DND-41 (cell line): ENCODE data around the gene TMC3.

Experiments used
- ATAC-seq: fragments of 200-7000 bp; cut with Tn5 transposase; 3 replicates; pipeline ENCODE4 v1.9.1; 2021; ENCODE audit warnings: low read depth; ENCODE audit not compliant: insufficient read depth
- DNase-seq: peaks from one replicate; pipeline ENCODE4 v3.0.0-alpha.2; 2020
- H2AFZ ChIP-seq: 2 replicates; pipeline ENCODE4 v1.6.0; 2012; ENCODE audit warnings: low read depth, low read length
- H3K27ac ChIP-seq: 2 replicates; pipeline ENCODE4 v1.5.1; 2012; ENCODE audit warnings: low read length, inconsistent platforms
- H3K27me3 ChIP-seq: fragments of 200-600 bp; sonication (generic); 2 replicates; pipeline ENCODE4 v1.6.0; 2012; ENCODE audit warnings: low read length, mild to moderate bottlenecking, inconsistent platforms; ENCODE audit not compliant: insufficient read depth, poor library complexity
- H3K36me3 ChIP-seq: 2 replicates; pipeline ENCODE4 v1.5.1; 2012; ENCODE audit warnings: low read length, inconsistent platforms; ENCODE audit not compliant: insufficient read depth
- H3K4me1 ChIP-seq: 2 replicates; pipeline ENCODE4 v1.5.1; 2012; ENCODE audit warnings: mild to moderate bottlenecking, low read length; ENCODE audit not compliant: insufficient read depth
- H3K4me2 ChIP-seq: 2 replicates; pipeline ENCODE4 v1.6.0; 2012; ENCODE audit warnings: mild to moderate bottlenecking, moderate library complexity, low read length, inconsistent platforms; ENCODE audit not compliant: insufficient read depth
- H3K4me3 ChIP-seq, 2 experiments: fragments of 200-600 bp in 1 of 2; shearing (Covaris generic) in 1 of 2; 2 replicates each; pipeline ENCODE4 v1.5.1; 2012 to 2016; ENCODE audit warnings: inconsistent platforms in 2 of 2, low read length in 2 of 2, mild to moderate bottlenecking in 2 of 2, low read depth in 1 of 2, moderate library complexity in 1 of 2
- H3K79me2 ChIP-seq: 2 replicates; pipeline ENCODE4 v1.6.0; 2012; ENCODE audit warnings: low read length, inconsistent platforms; ENCODE audit not compliant: insufficient read depth
- H3K9ac ChIP-seq: 2 replicates; pipeline ENCODE4 v1.6.0; 2012; ENCODE audit warnings: low read depth, mild to moderate bottlenecking, inconsistent platforms, low read length, moderate library complexity
- H3K9me3 ChIP-seq: 2 replicates; pipeline ENCODE4 v1.5.1; 2012; ENCODE audit warnings: low read length, moderate library complexity, mild to moderate bottlenecking, inconsistent platforms; ENCODE audit not compliant: insufficient read depth, severe bottlenecking
- H4K20me1 ChIP-seq: 2 replicates; pipeline ENCODE4 v1.6.0; 2012; ENCODE audit warnings: low read length; ENCODE audit not compliant: insufficient read depth
- EZH2 ChIP-seq: IDR thresholded peaks from 3 replicates; pipeline ENCODE4 v1.6.1; 2012; ENCODE audit warnings: borderline replicate concordance, low read depth, mild to moderate bottlenecking, moderate library complexity, low read length, inconsistent platforms; ENCODE audit not compliant: severe bottlenecking
- TF ChIP-seq, protein P1 (sequence below): IDR thresholded peaks from 2 replicates; pipeline ENCODE4 v1.5.1; 2012; ENCODE audit warnings: borderline replicate concordance, low read length, moderate library complexity, mild to moderate bottlenecking; ENCODE audit not compliant: poor library complexity, severe bottlenecking; ENCODE audit errors: extremely low read depth

The TMC3 gene

DNA sequence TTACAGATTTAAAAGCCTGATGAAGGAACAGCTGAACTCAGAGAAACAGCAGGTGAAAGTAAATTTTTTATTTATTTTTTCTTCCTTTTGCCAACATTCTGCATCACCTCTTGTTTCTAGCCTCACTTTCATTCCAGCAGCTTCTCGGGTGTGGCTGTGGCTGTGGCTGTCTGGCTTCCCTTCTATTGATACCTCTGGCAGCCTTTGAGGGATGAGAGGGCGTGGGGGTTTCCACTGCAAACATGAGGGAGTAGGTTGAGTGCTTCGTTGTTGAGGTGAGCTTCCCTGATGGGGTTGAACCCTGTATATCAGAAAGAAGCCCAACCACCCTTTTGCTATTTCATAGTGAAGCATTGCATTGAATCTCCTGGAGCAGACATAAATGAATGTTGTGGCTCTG, 6.2 kb upstream of the TMC3 start:
- Histone ChIP-seq H3K9ac (no peak overlapping the region), H3K4me1 (no peaks in the 10 kb centered on the region), H4K20me1 (no peaks in the 10 kb centered on the region), H2AFZ (no peak overlapping the region), H3K27me3 (no peaks in the 10 kb centered on the region), H3K4me3 (no peak overlapping the region), H3K9me3 (no peaks in the 10 kb centered on the region), H3K36me3 (no peaks in the 10 kb centered on the region), H3K4me2 (no peak overlapping the region), H3K27ac (no peak overlapping the region), H3K79me2 (no peaks in the 10 kb centered on the region)
- ATAC-seq: no peak
- no peak for TF ChIP-seq EZH2
- TF ChIP-seq, protein P1, sequence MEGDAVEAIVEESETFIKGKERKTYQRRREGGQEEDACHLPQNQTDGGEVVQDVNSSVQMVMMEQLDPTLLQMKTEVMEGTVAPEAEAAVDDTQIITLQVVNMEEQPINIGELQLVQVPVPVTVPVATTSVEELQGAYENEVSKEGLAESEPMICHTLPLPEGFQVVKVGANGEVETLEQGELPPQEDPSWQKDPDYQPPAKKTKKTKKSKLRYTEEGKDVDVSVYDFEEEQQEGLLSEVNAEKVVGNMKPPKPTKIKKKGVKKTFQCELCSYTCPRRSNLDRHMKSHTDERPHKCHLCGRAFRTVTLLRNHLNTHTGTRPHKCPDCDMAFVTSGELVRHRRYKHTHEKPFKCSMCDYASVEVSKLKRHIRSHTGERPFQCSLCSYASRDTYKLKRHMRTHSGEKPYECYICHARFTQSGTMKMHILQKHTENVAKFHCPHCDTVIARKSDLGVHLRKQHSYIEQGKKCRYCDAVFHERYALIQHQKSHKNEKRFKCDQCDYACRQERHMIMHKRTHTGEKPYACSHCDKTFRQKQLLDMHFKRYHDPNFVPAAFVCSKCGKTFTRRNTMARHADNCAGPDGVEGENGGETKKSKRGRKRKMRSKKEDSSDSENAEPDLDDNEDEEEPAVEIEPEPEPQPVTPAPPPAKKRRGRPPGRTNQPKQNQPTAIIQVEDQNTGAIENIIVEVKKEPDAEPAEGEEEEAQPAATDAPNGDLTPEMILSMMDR: no peak
- no peak for DNase-seq

DNA sequence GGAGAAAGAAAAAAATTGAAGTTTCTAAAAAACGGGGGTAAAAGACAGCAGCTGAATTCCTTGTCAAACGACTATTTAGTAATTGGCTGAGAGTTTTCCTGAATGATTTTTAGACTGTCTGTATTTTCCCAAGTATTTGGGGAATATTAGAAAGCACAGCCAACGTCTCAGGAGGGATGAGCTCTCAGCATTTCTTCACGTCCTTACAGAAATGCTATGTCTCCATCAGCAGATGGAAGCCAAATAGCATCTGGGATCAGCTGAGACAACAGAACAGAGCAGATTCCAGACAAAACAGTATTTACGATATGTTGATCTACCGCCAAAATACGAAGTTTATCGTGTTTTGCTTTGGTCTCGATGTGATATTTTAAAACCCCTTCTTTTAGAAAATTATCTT, 5.3 kb upstream of the TMC3 start:
- H4K20me1 ChIP-seq: no peaks in the 10 kb centered on the region
- no peak overlapping the region for H3K4me3 ChIP-seq
- no peak overlapping the region for H2AFZ ChIP-seq
- TF ChIP-seq EZH2: no peak
- TF ChIP-seq, protein P1: no peak
- H3K27ac ChIP-seq: no peak overlapping the region
- H3K27me3 ChIP-seq: no peaks in the 10 kb centered on the region
- no peaks in the 10 kb centered on the region for H3K9me3 ChIP-seq
- ATAC-seq (no peak), DNase-seq (no peak)
- no peaks in the 10 kb centered on the region for H3K4me1 ChIP-seq
- H3K36me3 ChIP-seq: no peaks in the 10 kb centered on the region
- H3K4me2 ChIP-seq: no peak overlapping the region
- H3K79me2 ChIP-seq: no peaks in the 10 kb centered on the region
- H3K9ac ChIP-seq: no peak overlapping the region

DNA sequence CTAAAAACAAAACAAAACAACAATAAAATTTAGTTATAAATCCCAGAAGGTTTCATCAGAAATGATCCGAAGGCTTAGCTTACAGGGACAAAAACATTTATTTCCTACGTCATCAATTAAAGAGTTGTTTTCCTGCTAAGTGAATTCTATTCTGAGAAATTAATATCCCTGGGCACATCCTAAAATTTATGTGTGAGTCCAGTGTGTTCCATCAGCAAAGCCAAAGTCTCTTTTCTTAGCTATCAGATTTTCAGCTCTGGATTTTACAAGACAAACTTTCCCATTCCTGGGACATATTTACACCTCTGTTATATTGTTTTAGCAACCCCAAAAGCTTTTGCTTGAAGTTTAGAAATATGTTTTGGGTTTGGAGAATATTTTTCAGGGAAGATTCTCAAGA, 4.4 kb upstream of the TMC3 start:
- Histone ChIP-seq H3K9ac (no peak overlapping the region), H3K36me3 (no peaks in the 10 kb centered on the region), H3K79me2 (no peaks in the 10 kb centered on the region), H2AFZ (no peak overlapping the region), H3K4me1 (no peaks in the 10 kb centered on the region), H3K4me2 (no peak overlapping the region), H4K20me1 (no peaks in the 10 kb centered on the region), H3K27ac (no peak overlapping the region), H3K27me3 (no peaks in the 10 kb centered on the region), H3K9me3 (no peaks in the 10 kb centered on the region), H3K4me3 (no peak overlapping the region)
- ATAC-seq (no peak), DNase-seq (no peak)
- TF ChIP-seq, protein P1: no peak
- TF ChIP-seq EZH2: no peak

DNA sequence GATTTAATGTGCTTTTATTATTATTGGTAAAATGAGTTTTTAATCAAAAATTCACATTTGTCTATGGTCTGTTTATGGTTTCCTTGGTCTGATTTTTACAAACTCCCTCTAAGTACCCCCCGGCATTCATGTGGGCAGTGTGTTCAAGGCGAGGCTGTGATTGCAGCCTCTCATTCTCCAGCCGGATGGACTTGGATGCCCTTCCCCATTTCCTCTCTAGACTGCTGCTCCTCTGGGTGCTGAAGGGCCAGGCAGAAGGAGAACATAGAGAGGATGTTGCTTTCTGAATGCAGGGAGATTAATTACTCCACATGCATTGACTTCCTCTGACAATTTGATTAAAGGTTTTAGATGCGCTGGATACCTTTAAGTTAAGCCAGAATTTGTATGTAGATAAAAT, 3.9 kb upstream of the TMC3 start:
- H3K4me2 ChIP-seq: no peak overlapping the region
- H3K27ac ChIP-seq: no peak overlapping the region
- H3K4me1 ChIP-seq: no peaks in the 10 kb centered on the region
- H3K4me3 ChIP-seq: no peak overlapping the region
- no peaks in the 10 kb centered on the region for H3K9me3 ChIP-seq
- no peaks in the 10 kb centered on the region for H3K79me2 ChIP-seq
- no peaks in the 10 kb centered on the region for H3K36me3 ChIP-seq
- H3K9ac ChIP-seq: no peak overlapping the region
- ATAC-seq (no peak), DNase-seq (no peak)
- no peaks in the 10 kb centered on the region for H3K27me3 ChIP-seq
- TF ChIP-seq, protein P1: no peak
- no peak for TF ChIP-seq EZH2
- no peaks in the 10 kb centered on the region for H4K20me1 ChIP-seq
- no peak overlapping the region for H2AFZ ChIP-seq
